ENCODE measurements around the gene MAP3K7. TPM values are rescaled to one million over a fixed set of nuclear protein-coding genes. Genes with fewer than 3 reads are reported as not detected.

The MAP3K7 gene
- total RNA-seq, 1 donor: 51.4 TPM

DNA sequence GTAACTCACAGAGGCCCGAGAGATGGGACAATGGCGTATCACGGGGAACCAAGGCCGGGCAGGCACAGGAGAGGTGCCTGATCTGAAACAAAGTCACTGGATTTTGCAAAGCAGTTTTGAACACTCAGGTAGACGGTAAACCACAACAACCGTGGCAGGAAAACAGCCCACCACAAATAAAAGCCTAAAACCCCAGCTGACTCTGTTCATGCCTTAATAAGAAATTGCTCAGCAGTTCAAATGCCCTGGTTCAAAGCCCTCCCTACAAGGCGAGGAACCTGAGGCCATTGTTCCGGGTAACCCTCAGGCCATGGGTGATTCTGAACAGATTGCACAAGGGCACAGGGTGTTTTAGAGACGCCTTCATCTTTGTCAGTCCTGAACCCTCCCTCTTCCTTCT is 114.2 kb downstream of the MAP3K7 start:
- H3K4me3 ChIP-seq (ENCODE audit: low read depth, low read length): no peak overlapping the region
- no peak for TF ChIP-seq CTCF (IDR thresholded peaks at IDR 0.05; ENCODE audit: insufficient read depth, low read depth, low read length)
- DNase-seq (ENCODE audit: low read depth): no peak

DNA sequence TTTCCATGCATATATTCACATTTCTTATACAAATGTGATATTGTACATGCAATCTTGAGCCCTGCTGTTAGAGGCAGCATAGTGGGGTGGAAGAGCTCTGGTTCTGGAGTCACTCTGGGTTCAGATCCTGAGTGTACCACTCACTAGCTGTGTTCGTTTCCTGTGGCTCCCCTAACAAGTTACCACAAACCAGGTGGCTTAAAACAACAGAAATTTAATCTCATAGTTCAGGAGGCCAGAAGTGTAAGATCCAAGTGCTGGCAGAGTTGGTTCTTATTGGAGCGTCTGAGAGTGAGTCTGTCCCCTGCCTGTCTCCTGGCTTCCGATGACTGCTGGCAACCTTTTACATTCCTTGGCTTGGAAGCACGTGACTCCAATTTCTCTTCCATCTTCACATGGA is 115.6 kb downstream of the MAP3K7 start:
- no peak overlapping the region for H3K4me3 ChIP-seq (ENCODE audit: low read depth, low read length)
- no peak for TF ChIP-seq CTCF (IDR thresholded peaks at IDR 0.05; ENCODE audit: insufficient read depth, low read depth, low read length)
- no peak for DNase-seq (ENCODE audit: low read depth)

GRCh38 chr6:90469906-90470305 is 117.0 kb downstream of the MAP3K7 start:
- TF ChIP-seq CTCF (IDR thresholded peaks at IDR 0.05; ENCODE audit: insufficient read depth, low read depth, low read length): no peak
- no peak for DNase-seq (ENCODE audit: low read depth)
- no peak overlapping the region for H3K4me3 ChIP-seq (ENCODE audit: low read depth, low read length)

DNA sequence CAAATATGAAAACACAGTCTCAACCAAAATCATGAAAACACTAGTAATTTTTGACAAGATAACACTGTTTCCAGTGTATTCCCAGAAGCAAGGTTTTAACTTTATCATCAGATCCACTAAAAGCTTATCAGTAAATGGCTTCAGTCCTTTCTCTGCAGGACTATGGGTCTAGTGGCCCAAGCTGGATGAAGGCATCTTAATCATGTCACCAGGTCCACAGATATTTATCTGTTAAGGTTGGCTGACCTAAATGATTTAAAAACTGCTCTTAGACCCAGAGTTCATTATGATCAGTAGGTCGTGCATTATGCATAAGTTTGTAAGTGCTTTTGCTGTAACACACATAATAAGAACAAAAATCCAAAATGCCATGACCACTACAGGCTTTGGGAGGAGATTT is 118.0 kb downstream of the MAP3K7 start:
- TF ChIP-seq CTCF (IDR thresholded peaks at IDR 0.05; ENCODE audit: insufficient read depth, low read depth, low read length): no peak
- H3K4me3 ChIP-seq (ENCODE audit: low read depth, low read length): no peak overlapping the region
- DNase-seq (ENCODE audit: low read depth): no peak

- no peak for TF ChIP-seq CTCF (IDR thresholded peaks at IDR 0.05; ENCODE audit: insufficient read depth, low read depth, low read length)
- no peak overlapping the region for H3K4me3 ChIP-seq (ENCODE audit: low read depth, low read length)
- DNase-seq (ENCODE audit: low read depth): no peak
These were observed 118.8 kb downstream of the MAP3K7 start for GRCh38 chr6:90468080-90468479.

DNA sequence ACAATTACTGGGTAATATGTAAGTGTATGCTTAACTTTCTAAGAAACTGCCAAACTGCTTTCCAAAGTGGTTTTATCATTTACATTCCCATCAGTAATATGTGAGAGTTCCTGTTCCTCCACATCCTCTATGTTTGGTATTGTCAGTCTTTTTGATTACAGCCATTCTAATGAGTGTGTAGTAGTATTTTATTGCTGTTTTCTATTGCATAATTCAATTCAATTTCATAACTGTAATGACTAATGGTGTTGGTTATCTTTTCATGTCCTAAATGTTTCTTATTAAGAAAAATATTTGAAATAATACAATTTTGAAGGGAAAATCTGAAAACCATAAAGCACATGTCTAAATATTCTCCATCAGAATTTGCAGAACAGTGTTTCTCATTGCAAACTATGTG is 119.3 kb downstream of the MAP3K7 start:
- no peak for TF ChIP-seq CTCF (IDR thresholded peaks at IDR 0.05; ENCODE audit: insufficient read depth, low read depth, low read length)
- DNase-seq (ENCODE audit: low read depth): no peak

DNA sequence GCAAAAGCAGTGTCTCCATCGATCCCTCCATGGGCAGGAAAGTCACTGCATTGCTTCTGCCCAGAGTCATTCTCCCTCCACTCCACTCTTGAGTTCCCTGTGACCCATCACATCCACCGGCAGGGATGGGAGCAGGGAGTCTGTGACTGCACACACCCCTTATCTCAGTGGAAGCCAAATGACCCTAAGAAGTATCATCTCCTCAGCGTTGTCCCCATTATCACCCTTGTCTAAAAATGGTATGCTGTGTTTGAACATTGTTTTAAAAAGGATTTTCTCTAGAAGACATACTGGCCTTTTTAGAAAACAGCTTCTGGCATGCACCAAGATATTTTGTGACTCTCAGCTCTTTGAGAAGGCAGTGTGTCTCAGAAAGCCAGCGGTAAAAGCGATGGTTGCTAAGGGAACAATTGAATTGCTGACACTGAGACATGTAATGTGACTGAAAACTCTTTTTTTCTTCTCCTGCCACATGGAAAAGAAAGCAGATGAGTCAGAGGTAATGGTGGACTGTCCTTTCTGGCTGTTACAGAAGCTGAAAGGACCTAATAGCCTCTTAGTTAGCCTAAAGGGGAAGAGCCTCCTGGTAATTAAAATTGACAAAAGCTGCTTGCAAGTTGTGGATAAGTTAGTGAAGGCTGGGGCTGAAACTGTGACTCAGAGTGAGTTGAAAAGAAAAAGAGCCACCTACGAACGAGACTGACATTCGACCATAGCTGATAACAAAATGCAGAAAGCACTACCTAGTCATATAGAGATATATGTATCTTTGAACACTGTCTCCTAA is 120.5 kb downstream of the MAP3K7 start:
- no peak overlapping the region for H3K4me3 ChIP-seq (ENCODE audit: low read depth, low read length)
- TF ChIP-seq CTCF (IDR thresholded peaks at IDR 0.05; ENCODE audit: insufficient read depth, low read depth, low read length): no peak
- DNase-seq (ENCODE audit: low read depth): no peak

More for the DNA sequence above, 119.3 kb downstream of the MAP3K7 start:
- H3K4me3 ChIP-seq (ENCODE audit: low read depth, low read length): no peak overlapping the region

Data from fibroblast of villous mesenchyme (primary cell).